GM10248 (cell line): ENCODE measurements around the gene CIB2.

Experiments
- CTCF ChIA-PET: fragments of 300-600 bp; sonication (Branson Sonifier 250); formaldehyde crosslinking; extraction: SDS; loops from one replicate; lab custom pipeline; 2021; ENCODE audit warnings: antibody characterized with exemption; lab: Yijun Ruan, JAX
- POLR2A ChIA-PET: fragments of 350-650 bp; sonication (Branson Sonifier 250); formaldehyde crosslinking; extraction: SDS; loops from one replicate; lab custom pipeline; 2020; ENCODE audit warnings: antibody characterized with exemption; lab: Yijun Ruan, JAX
- DNase-seq: peaks from one replicate; pipeline ENCODE4 v3.0.0; 2012; ENCODE audit errors: extremely low spot score
- CTCF ChIP-seq: IDR thresholded peaks from 2 replicates; pipeline ENCODE4 v1.5.1; 2012; ENCODE audit warnings: mild to moderate bottlenecking, low read depth; ENCODE audit errors: extremely low read depth, missing control alignments, control extremely low read depth

The CIB2 gene

GRCh38 chr15:78083687-78084448 is 47.4 kb downstream of the CIB2 start:
- ChIA-PET CTCF (interaction anchor here (1.0 to 3.2 kb wide), 6 partner anchors 7 to 25 kb away, joined by 3 to 13 read pairs (median 4); no protein-coding TSS in a partner anchor), POLR2A (no interaction called here)
- TF ChIP-seq CTCF: no peak

GRCh38 chr15:78083186-78083585 is 48.1 kb downstream of the CIB2 start:
- no peak for DNase-seq
- ChIA-PET CTCF (interaction anchor here (1.3 to 3.2 kb wide), 6 partner anchors 8 to 25 kb away, joined by 3 to 13 read pairs (median 6); no protein-coding TSS in a partner anchor), POLR2A (no interaction called here)
- no peak for TF ChIP-seq CTCF

More at GRCh38 chr15:78083687-78084448, 47.4 kb downstream of the CIB2 start:
- DNase-seq: peak; percentile 39

GRCh38 chr15:78082743-78083110 is 48.5 kb downstream of the CIB2 start:
- POLR2A ChIA-PET: no interaction called here
- DNase-seq: no peak
- CTCF ChIA-PET: interaction anchor here (1.4 to 3.2 kb wide), 5 partner anchors 8 to 48 kb away, joined by 3 to 13 read pairs (median 6); no protein-coding TSS in a partner anchor
- TF ChIP-seq CTCF: no peak

GRCh38 chr15:78082106-78082742 is 49.0 kb downstream of the CIB2 start:
- CTCF ChIA-PET: interaction anchor here (1.4 to 3.2 kb wide), 4 partner anchors 9 to 47 kb away, joined by 3 to 13 read pairs (median 8); no protein-coding TSS in a partner anchor

GRCh38 chr15:78080088-78080460 is 51.2 kb downstream of the CIB2 start:
- POLR2A ChIA-PET: no interaction called here
- TF ChIP-seq CTCF: no peak
- DNase-seq: no peak
- CTCF ChIA-PET: interaction anchor here (1.1 to 1.6 kb wide), 3 partner anchors 10 to 21 kb away, joined by 3 to 6 read pairs (median 4); no protein-coding TSS in a partner anchor

More at GRCh38 chr15:78082106-78082742, 49.0 kb downstream of the CIB2 start:
- TF ChIP-seq CTCF: no peak
- POLR2A ChIA-PET: no interaction called here
- DNase-seq: no peak

- CTCF ChIA-PET: interaction anchor here (1.0 to 1.6 kb wide), 5 partner anchors 9 to 116 kb away, joined by 3 to 6 read pairs (median 4); no protein-coding TSS in a partner anchor
- no peak for DNase-seq
- TF ChIP-seq CTCF: no peak
- POLR2A ChIA-PET: no interaction called here
These were observed 51.8 kb downstream of the CIB2 start for GRCh38 chr15:78079298-78080087.
